HTR-8/SVneo (cell line): Measurements from ENCODE around the gene DOC2A.
"Not testable (repeated sequence)": the region's sequence is repeated elsewhere in the genome, so short reads cannot be mapped to it uniquely, and the experiment has no call there.

ENCODE experiments used
- DNase-seq: peaks from one replicate; pipeline ENCODE4 v3.0.0; 2011; ENCODE audit warnings: low spot score, mixed read lengths; ENCODE audit not compliant: insufficient read length
- FAIRE-seq: peaks from 2 replicates; lab custom pipeline; 2011; peaks lifted over from hg19 to GRCh38; lab: Jason Lieb, UNC

Gene DOC2A

GRCh38 chr16:30010844-30011713 is at the start of gene DOC2A:
TSS of gene DOC2A (minus strand) at chr16:30011027. CDS start at chr16:30010222, 805 bp downstream.
- DNase-seq (no peak), FAIRE-seq (peak; percentile 59)

DNA sequence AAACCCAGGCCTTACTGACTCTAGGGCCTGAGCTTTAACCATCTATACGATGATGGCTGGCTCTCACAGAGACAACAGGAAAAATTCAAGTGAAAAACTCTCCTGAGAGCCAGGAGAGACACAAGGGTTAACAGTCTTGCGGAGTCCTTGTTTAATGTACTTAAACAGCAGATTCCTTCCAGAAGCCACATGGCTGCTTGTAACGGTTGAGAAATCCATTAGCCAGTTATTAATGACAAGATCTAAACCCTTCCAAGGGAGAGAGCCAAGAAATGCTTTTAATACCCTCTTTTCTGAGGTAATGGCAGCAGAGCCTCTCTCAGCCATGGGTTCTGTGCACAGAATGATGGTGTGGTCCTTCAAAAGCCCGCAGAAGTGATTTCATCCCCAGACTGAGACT is 49.5 kb upstream of the DOC2A start:
- no peak for DNase-seq

DNA sequence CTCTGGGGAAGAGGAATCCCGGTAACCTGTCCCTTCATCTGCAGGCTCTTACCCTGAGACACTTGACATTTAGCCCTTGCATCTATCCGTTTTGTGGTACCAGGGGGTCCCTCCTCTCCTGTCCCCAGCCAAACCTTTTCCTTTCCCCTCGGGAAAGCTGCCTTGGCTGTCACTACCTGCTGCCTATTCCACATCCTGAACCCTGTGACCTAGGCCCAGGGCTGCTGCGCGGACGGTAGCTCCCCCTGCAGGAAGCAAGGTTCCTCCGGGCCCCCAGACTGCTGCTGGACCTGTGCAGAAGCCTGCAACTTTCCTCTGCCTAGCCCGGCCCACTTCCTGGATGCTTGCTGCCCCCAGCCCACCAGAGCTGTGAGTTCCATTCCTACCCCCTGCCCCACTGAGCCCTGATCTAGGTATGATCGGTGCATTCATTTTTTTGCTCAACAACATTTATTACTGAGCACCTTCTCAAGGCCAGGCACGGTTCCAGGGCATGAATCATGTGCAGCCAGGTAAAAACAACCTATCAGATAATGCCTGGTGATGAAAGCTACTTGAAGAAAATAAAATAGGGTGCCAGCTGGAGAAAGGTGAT is 44.2 kb upstream of the DOC2A start:
- DNase-seq: no peak
- FAIRE-seq: no peak

More for the DNA sequence above, 49.5 kb upstream of the DOC2A start:
- no peak for FAIRE-seq

GRCh38 chr16:30054451-30054850 is 43.6 kb upstream of the DOC2A start:
- no peak for FAIRE-seq
- DNase-seq: no peak

DNA sequence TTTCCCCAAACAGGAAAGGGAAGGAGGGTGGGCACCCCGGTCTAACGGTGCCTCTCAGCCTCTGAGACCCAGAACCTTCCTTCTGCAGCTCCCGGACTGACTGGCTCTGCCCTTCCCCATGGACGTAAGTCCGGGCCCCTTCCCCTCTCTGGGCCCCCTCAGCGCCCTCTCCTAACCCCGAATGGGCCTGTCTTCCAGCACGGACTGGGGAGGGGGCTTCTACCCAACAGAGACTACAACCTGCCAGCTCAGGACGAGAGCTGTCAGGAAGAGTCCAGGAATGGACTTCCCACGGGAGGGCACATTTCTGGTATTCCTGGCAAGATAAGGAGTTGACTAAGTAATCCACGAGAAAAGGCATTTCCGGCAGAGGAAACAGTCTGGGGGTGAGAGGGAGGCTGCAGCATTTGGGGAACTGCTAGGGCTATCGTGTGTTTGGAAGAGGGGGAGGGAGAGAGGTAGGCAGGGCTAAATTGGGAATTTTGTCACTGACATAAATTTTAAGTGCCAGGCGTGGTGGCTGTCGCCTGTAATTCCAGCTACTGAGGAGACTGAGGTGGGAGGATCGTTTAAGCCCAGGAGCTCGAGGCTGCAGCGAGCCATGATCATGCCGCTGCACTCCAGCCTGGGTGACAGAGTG is 42.7 kb upstream of the DOC2A start:
- DNase-seq (no peak), FAIRE-seq (no peak)

DNA sequence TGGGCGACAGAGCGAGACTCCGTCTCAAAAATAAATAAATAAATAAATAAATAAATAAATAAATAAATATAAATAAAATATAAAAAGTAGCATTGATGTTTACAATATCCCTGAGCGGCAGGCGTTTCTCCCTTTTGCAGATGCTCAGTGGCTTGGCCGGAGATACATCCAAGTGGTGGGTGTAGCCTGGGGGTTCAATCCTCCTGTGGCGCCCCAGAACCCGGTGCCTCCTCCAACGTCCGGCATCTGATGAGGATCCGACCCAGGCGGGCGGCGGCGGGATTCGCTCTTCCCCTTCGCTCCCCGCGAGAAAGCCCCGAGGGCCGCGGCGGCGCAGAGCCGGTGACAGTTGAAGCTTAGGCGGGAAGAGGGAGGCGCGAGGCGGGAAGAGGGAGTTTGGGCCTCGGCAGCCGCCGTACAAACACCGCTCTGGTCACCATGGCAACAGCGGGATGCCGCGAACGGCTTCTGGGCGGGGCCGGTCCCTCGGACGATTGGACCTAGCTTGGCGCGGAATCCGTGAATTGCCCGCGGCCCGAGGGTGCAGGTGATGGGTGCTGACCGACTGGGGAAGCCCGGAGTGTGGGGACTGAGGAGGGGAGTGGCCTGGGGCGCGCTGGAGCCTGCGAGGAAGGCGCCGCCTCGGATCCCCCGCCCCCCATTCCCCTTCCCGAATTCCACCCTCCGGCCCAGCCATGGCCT is 42.0 kb upstream of the DOC2A start:
- FAIRE-seq (no peak), DNase-seq (peak; percentile 88)

- no peak for FAIRE-seq
- no peak for DNase-seq
These were observed 40.7 kb upstream of the DOC2A start for GRCh38 chr16:30051518-30051917.

DNA sequence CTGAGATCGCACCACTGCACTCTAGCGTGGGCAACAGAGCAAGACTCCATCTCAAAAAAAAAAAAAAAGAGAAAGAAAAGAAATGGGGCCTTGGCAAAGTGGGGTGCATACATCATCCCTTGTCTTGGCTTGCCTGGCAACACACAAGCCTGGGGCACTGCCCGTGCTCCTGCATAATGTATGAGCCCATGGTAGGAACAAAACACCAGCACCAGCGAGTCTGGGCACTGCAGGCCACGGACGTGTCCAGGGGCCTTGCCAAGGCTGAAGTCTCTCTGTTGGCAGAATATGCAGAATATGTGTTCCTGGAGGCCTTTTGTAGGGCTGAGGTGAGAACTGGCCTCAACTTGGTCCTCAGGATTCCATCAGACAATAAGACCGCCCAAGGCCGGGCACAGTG is 39.0 kb upstream of the DOC2A start:
- DNase-seq: no peak
- FAIRE-seq: no peak

- no peak for DNase-seq
- no peak for FAIRE-seq
These were observed 35.8 kb upstream of the DOC2A start for GRCh38 chr16:30046588-30046987.

GRCh38 chr16:30046178-30046577 is 35.4 kb upstream of the DOC2A start:
- DNase-seq (no peak), FAIRE-seq (no peak)

DNA sequence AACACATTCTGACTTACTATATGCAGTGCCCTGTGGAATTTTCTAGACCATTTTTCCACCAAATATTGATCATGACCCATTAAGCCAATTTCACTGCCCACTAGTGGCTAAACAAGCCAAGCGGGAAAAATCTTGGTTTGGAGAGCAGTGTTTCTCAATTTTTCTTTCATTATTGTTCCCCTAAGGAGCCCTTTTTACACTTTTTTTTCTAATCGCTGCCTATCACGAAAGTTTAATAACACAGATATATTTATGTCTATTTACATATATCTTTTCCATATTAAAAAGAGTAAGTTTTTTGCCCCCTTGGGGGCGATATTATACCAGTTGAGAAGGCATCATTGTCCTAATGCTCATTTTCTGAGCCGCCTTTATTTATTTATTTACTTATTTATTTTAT is 31.0 kb upstream of the DOC2A start:
- DNase-seq (no peak), FAIRE-seq (no peak)

- DNase-seq, FAIRE-seq: not testable (repeated sequence)
These were observed 29.9 kb upstream of the DOC2A start for GRCh38 chr16:30040690-30041089.

DNA sequence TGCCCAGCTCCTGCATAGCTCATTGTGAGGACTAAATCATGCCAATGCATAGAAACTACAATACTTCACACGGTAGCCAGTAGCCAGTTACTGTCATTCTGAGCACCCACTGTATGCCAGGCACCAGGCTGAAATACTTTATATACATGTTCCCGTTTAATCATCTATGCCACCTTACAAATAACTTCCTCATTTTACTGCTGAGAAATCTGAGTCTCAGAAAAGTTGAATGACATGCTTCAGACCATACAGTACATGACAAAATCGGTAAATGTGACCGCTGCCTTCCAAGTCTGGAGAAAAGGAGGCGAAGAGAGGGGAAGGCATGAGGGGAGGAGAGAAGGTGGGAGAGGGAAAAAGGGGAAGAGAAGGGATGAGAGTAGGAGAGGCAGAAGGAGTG is 29.4 kb upstream of the DOC2A start:
- FAIRE-seq: no peak
- no peak for DNase-seq

- FAIRE-seq: no peak
- no peak for DNase-seq
These were observed 22.4 kb upstream of the DOC2A start for GRCh38 chr16:30033270-30033669.

DNA sequence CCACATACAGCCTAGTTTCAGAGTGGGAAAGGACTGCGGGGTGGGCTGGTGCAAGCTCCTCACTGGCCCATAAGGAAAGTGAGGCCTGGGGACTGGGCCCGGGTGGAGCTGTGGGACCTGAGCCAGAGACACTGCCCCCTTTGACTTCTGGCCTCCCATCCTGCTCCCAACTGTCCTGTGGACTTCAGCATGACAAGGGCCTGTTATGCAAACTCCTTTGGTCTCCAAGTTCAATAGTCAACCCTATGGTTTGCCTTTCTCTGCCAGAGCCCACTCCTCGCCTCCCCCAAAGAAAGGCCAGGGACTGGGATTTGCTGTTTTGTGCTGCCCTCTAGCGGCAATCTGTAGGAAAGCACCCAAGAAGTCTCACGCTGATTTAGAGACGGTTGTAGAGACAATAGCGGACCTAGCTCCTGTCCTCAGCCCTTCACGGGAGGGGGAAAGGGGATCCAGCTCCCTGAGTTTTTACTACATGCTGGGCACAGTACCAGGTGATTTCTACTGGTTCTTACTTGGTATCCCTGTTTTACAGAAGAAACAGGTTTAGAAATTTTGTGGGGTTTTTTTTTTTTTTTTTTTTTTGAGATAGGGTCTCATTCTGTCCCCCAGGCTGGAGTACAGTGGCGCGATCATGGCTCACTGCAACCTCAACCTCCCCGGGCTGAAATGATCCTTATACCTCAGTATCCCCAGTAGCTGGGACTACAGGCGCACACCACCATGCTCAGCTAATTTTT is 21.4 kb upstream of the DOC2A start:
- no peak for FAIRE-seq
- DNase-seq: peak; percentile 74

DNA sequence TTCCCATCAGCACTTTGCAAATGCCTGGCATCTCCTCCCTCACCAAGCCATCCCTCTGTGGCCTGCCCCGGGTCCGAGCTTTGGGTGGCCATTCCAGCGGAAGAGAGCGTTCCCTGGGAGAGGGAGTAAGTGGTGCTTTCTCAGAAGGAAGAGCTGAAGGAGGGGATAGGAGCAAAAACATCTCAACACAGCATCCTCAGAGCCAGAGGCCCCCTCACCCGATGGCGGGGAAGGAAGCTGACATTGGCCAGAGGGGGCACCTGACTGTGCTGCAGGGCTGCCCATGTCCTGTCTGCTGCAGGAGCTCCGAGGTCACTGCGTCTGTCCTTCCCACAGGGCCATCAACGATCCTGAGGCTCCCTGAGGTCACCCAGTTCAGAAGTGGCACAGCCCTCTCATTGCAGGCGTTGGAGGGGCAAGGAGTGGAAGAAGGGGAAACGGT is 20.7 kb upstream of the DOC2A start:
- no peak for FAIRE-seq

GRCh38 chr16:30030841-30031413 is 20.1 kb upstream of the DOC2A start, which contains the start of gene TLCD3B:
TSS of gene TLCD3B (minus strand) at chr16:30031271. CDS start at chr16:30030527, 744 bp downstream.
- FAIRE-seq (no peak), DNase-seq (no peak)

More for the DNA sequence above, 20.7 kb upstream of the DOC2A start:
- no peak for DNase-seq

- no peak for DNase-seq
- no peak for FAIRE-seq
These were observed 19.3 kb upstream of the DOC2A start for GRCh38 chr16:30030011-30030685.
